GM21576 (cell line): ENCODE measurements around the gene GPR173.

Source experiments
- ATAC-seq: cut with Tn5 transposase; IDR thresholded peaks from one replicate; pipeline ENCODE4 v1.9.1; 2021; ENCODE audit warnings: mild to moderate bottlenecking, moderate library complexity; ENCODE audit not compliant: unreplicated experiment

GPR173 gene

GRCh38 chrX:53088136-53088974 is 39.8 kb downstream of the GPR173 start:
- no peak for ATAC-seq

- ATAC-seq = no peak
These were observed 40.7 kb downstream of the GPR173 start for GRCh38 chrX:53089224-53089842.

GRCh38 chrX:53089925-53090324 is 41.3 kb downstream of the GPR173 start:
- ATAC-seq = no peak

GRCh38 chrX:53091354-53091753 is 42.8 kb downstream of the GPR173 start:
- ATAC-seq = no peak

GRCh38 chrX:53093177-53093655 is 44.6 kb downstream of the GPR173 start:
- ATAC-seq = peak; percentile 41

- peak; percentile 84 for ATAC-seq
These were observed 45.4 kb downstream of the GPR173 start, which contains the start of gene KANTR for GRCh38 chrX:53093748-53094581. Gene KANTR, plus strand, starts transcription at chrX:53094142. Its CDS starts 30,131 bp downstream, at chrX:53124273.

DNA sequence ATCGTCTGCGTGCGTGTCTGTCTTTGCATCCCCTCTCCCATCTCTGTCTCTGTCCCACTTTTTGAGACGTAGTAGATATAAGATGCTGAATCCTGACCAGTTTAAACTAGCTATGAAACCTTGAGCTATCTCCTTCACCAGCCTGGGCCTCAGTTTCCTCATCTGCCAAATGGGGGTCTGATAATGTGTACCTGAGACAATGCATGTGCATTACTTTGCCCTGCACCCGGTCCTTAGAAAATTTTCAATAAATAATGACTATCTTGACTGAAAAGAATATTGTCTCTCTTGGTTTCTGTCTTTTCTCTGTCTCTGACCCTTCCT is 46.0 kb downstream of the GPR173 start:
- no peak for ATAC-seq

DNA sequence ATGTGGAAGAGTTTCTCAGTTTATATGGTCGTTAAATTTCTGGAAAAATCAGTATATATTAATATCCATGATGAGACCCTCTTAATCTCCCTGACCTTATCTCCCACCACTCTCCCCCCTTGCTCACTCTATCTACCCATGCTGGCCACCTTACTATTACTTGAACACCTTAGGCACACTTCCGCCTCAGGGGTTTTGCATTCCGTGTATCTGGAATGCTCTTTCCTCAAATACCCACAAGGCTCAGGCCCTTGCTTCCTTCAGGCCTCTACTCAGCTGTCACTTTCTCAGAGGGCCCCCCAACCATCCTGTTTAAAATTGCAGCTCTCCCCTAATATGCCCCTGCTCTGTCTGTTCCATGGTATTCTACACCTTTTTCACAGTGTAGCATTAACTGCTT is 47.2 kb downstream of the GPR173 start:
- no peak for ATAC-seq

DNA sequence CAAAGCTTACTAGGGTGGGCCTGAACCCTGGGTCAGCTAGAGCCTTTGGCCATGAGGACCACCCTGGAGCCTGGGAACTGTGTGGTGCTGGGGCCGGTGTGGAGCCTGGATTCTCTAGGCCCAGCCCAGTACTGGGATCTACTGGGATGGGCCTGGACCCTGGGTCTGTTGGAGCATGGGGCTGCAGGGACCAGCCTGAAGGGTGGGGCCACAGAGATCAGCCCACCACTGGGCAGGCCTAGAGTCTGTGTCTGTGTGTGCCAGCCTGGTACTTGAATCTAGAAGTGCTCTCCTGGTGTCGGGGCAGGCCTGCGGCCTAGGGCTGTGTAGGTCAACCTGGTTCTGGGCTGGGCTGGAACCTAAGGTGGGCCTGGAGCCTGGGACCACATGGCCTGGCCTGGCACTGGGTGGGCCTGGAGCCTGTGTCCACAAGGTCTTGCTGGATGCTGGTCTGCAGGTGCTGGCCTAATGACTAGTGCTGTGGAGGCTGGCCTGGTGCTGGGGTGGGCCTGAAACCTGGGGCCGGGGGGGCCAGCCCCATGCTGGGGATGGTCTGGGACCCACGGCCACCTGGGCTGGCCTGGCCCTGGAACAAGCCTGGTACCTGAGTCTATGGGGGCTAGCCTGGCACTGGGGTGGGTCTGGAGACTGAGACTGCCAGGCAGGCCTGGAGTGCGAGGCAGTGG is 66.4 kb downstream of the GPR173 start:
- ATAC-seq = no peak

DNA sequence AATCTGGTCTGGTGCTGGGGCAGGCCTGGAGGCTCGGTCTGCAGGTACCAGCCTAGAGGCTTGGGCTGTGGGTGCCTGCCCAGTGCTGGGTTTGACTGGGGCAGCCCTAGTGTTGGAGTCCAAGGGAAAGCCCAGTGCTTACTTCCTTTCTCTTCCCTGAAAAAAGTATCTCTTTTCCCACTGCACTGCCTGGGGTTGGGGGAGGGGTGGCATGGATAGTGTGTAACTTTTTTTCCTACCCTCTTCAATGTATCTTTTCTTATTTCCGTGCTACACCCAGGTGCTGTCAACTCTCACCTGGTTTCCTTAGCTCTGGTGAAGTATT is 66.9 kb downstream of the GPR173 start:
- no peak for ATAC-seq

DNA sequence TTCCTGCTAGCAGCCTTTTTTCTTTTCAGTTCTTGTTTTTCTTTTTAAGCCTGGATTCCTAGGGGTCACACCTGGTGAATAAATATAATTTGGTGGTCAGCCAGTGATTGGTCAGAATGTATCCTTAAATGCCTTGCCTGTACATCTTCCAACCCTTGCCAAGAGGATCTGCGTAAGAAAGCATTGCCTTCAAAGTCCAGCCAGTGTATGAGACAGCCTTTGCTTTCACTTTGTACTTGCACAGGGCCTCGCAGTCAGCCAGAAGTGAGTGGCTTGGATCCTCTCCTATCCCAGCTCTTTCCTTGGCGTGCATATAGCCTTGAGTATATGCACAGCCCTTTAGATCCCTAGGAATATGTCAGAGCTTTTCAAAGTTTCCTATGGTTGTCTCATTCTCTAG is 67.5 kb downstream of the GPR173 start:
- no peak for ATAC-seq

DNA sequence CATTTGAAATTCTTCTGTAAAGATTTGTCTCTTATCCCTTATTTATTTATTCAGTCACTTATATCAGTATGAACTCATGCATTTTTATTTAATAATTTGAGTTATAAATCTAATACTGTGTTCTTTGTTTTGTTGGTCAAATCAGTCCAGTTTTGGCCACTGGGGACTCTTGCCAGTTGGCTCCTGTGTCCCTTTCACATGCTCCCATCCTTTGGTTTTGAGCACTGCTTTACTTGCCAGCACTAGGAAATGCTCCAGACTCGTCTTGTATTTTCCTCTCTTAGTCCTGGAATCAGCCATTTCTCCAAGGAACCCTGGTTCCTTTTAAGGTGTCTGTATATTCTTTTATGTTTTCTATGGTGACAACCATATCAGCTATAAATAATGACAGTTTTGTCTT is 73.4 kb downstream of the GPR173 start:
- no peak for ATAC-seq

GRCh38 chrX:53125506-53125905 is 76.9 kb downstream of the GPR173 start:
- ATAC-seq = no peak

- no peak for ATAC-seq
These were observed 77.8 kb downstream of the GPR173 start for GRCh38 chrX:53126377-53126776.

- no peak for ATAC-seq
These were observed 79.6 kb downstream of the GPR173 start for GRCh38 chrX:53128097-53128749.
